Keratinocyte (primary cell): ENCODE data around the gene CRADD.

Experiments used
- EZH2 ChIP-seq: IDR thresholded peaks from one replicate; pipeline ENCODE4 v1.6.1; 2012; ENCODE audit warnings: inconsistent platforms, mild to moderate bottlenecking, low read length, moderate library complexity
- TF ChIP-seq, protein P1 (sequence below), 3 experiments: IDR thresholded peaks in 1 of 3; conservative IDR thresholded peaks in 1 of 3; optimal IDR thresholded peaks in 1 of 3; 2 replicates in 2 of 3; 3 replicates in 1 of 3; pipeline versions ENCODE3 to v1.5.1; 2011; ENCODE audit warnings: low read length in 3 of 3, mild to moderate bottlenecking in 3 of 3, moderate library complexity in 2 of 3, control low read depth in 1 of 3, inconsistent platforms in 1 of 3; ENCODE audit not compliant: insufficient read depth in 2 of 3; ENCODE audit errors: extremely low read depth in 1 of 3

- TF ChIP-seq, protein P1, sequence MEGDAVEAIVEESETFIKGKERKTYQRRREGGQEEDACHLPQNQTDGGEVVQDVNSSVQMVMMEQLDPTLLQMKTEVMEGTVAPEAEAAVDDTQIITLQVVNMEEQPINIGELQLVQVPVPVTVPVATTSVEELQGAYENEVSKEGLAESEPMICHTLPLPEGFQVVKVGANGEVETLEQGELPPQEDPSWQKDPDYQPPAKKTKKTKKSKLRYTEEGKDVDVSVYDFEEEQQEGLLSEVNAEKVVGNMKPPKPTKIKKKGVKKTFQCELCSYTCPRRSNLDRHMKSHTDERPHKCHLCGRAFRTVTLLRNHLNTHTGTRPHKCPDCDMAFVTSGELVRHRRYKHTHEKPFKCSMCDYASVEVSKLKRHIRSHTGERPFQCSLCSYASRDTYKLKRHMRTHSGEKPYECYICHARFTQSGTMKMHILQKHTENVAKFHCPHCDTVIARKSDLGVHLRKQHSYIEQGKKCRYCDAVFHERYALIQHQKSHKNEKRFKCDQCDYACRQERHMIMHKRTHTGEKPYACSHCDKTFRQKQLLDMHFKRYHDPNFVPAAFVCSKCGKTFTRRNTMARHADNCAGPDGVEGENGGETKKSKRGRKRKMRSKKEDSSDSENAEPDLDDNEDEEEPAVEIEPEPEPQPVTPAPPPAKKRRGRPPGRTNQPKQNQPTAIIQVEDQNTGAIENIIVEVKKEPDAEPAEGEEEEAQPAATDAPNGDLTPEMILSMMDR (optimal IDR thresholded peaks at IDR 0.05 in 1 of 3, IDR thresholded peaks at IDR 0.05 in 1 of 3, conservative IDR thresholded peaks at IDR 0.05 in 1 of 3; ENCODE audit: extremely low read depth in 1 of 3, insufficient read depth in 2 of 3, low read length in 3 of 3) = no peak
- no peak for TF ChIP-seq EZH2
These were observed 103.0 kb downstream of the CRADD start for GRCh38 chr12:93780101-93780641.
